PC-3 (cell line): Measurements from ENCODE around the gene ATP7A. TPM values are rescaled to one million over a fixed set of nuclear protein-coding genes. Genes with fewer than 3 reads are reported as not detected.

ENCODE experiments used
- ATAC-seq: fragments of 200-7000 bp; cut with Tn5 transposase; 2 replicates; pipeline ENCODE4 v1.9.1; 2020; ENCODE audit warnings: mild to moderate bottlenecking, moderate library complexity
- BruUV-seq: library from RNA; stranded (reverse); fragments of 400-500 nt; replicated peaks from 2 replicates; lab custom pipeline; 2021; lab: Mats Ljungman, UMichigan
- CTCF ChIA-PET: fragments of 300-600 bp; sonication (Branson Sonifier 250); formaldehyde crosslinking; loops from one replicate; lab custom pipeline; 2022; ENCODE audit warnings: antibody characterized with exemption; lab: Charles Lee
- POLR2A ChIA-PET: fragments of 300-600 bp; sonication (Branson Sonifier 250); formaldehyde crosslinking; loops from one replicate; lab custom pipeline; 2022; ENCODE audit warnings: antibody characterized with exemption; ENCODE audit not compliant: unreplicated experiment; lab: Charles Lee
- DNase-seq: peaks from one replicate; pipeline ENCODE4 v3.0.0-alpha.2; 2015
- H2AFZ ChIP-seq: fragments of 300-600 bp; sonication (generic); 2 replicates; pipeline ENCODE4 v1.6.0; 2016; ENCODE audit warnings: antibody characterized with exemption, low read length
- H3F3A ChIP-seq: fragments of 300-600 bp; sonication (generic); one replicate; pipeline ENCODE4 v1.6.0; 2017; ENCODE audit warnings: antibody characterized with exemption, low read length, control low read depth, mild to moderate bottlenecking; ENCODE audit not compliant: unreplicated experiment
- H3K27ac ChIP-seq: fragments of 300-600 bp; sonication (generic); 2 replicates; pipeline ENCODE4 v1.5.1; 2016; ENCODE audit warnings: mild to moderate bottlenecking, low read length
- H3K27me3 ChIP-seq: fragments of 300-600 bp; sonication (generic); 2 replicates; pipeline ENCODE4 v1.6.1; 2016; ENCODE audit warnings: low read length, mixed read lengths
- H3K36me3 ChIP-seq: fragments of 300-600 bp; sonication (generic); 2 replicates; pipeline ENCODE4 v1.6.1; 2016; ENCODE audit warnings: low read depth, mixed run types, low read length, mixed read lengths
- H3K4me1 ChIP-seq: fragments of 300-600 bp; sonication (generic); 2 replicates; pipeline ENCODE4 v1.5.1; 2016; ENCODE audit warnings: low read length; ENCODE audit not compliant: insufficient read depth
- H3K4me2 ChIP-seq: fragments of 300-600 bp; sonication (generic); 2 replicates; pipeline ENCODE4 v1.6.0; 2016; ENCODE audit warnings: low read length
- H3K4me3 ChIP-seq: fragments of 300-600 bp; sonication (generic); 2 replicates; pipeline ENCODE4 v1.5.1; 2016; ENCODE audit warnings: mild to moderate bottlenecking, low read length, mixed read lengths
- H3K79me2 ChIP-seq: fragments of 300-600 bp; sonication (generic); 2 replicates; pipeline ENCODE4 v1.6.1; 2017; ENCODE audit warnings: low read length, mixed read lengths
- H3K9ac ChIP-seq: fragments of 300-600 bp; sonication (generic); 2 replicates; pipeline ENCODE4 v1.6.0; 2016; ENCODE audit warnings: mild to moderate bottlenecking, low read length
- H3K9me2 ChIP-seq: fragments of 300-600 bp; sonication (generic); replicated peaks from 2 replicates; pipeline ENCODE4 v1.6.1; 2016; ENCODE audit warnings: mixed run types, low read length, mixed read lengths
- H3K9me3 ChIP-seq: fragments of 300-600 bp; sonication (generic); 2 replicates; pipeline ENCODE4 v1.6.1; 2016; ENCODE audit warnings: low read length, mixed read lengths
- H4K20me1 ChIP-seq: fragments of 300-600 bp; sonication (generic); 2 replicates; pipeline ENCODE4 v1.6.1; 2016; ENCODE audit warnings: low read length, mixed read lengths
- EZH2 ChIP-seq: fragments of 300-600 bp; sonication (generic); IDR thresholded peaks from one replicate; pipeline ENCODE4 v1.6.1; 2017; ENCODE audit warnings: antibody characterized with exemption, mild to moderate bottlenecking, low read length; ENCODE audit not compliant: unreplicated experiment
- EZH2phosphoT487 ChIP-seq: fragments of 300-600 bp; sonication (generic); IDR thresholded peaks from 2 replicates; pipeline ENCODE4 v1.6.1; 2018; ENCODE audit warnings: mild to moderate bottlenecking, antibody characterized with exemption, low read length, borderline replicate concordance
- intact Hi-C: fragments of 100-400 bp; cut with micrococcal nuclease; formaldehyde crosslinking; loops from 2 replicates; pipeline ENCODE4 v1.9.0; 2023
- total RNA-seq: library from RNA; depleted of rRNA; stranded (reverse); fragments of >200 nt; gene quantifications from 2 replicates; pipeline ENCODE4 v1.2.3, GENCODE V29; 2014
- TF ChIP-seq, protein P1 (sequence below): fragments of 300-600 bp; sonication (generic); conservative IDR thresholded peaks from 2 replicates; pipeline ENCODE4 v1.5.1; 2017; ENCODE audit warnings: antibody characterized with exemption, low read depth, mild to moderate bottlenecking, low read length

ATP7A gene
- total RNA-seq, 1 experiment from 2014 or later: 3.4 TPM

DNA sequence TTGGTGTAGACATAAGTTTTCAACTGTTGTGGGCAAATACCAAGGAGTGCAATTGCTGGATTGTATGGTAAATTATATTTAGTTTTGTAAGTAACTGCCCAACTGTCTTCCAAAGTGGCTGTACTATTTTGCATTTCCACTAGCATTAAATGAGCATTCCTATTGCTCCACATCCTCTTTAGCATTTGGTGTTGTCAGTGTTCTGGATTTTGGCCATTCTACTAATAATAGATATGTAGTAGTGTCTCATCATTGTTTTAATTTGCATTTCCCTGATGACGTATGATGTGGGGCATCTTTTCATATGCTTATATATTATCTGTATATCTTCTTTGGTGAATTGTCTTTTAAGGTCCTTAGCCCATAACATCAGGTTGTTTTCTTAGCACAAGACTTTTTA, 41.7 kb downstream of the ATP7A start:
- TF ChIP-seq, protein P1, sequence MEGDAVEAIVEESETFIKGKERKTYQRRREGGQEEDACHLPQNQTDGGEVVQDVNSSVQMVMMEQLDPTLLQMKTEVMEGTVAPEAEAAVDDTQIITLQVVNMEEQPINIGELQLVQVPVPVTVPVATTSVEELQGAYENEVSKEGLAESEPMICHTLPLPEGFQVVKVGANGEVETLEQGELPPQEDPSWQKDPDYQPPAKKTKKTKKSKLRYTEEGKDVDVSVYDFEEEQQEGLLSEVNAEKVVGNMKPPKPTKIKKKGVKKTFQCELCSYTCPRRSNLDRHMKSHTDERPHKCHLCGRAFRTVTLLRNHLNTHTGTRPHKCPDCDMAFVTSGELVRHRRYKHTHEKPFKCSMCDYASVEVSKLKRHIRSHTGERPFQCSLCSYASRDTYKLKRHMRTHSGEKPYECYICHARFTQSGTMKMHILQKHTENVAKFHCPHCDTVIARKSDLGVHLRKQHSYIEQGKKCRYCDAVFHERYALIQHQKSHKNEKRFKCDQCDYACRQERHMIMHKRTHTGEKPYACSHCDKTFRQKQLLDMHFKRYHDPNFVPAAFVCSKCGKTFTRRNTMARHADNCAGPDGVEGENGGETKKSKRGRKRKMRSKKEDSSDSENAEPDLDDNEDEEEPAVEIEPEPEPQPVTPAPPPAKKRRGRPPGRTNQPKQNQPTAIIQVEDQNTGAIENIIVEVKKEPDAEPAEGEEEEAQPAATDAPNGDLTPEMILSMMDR: no peak
- TF ChIP-seq EZH2 (no peak), EZH2phosphoT487 (no peak)

DNA sequence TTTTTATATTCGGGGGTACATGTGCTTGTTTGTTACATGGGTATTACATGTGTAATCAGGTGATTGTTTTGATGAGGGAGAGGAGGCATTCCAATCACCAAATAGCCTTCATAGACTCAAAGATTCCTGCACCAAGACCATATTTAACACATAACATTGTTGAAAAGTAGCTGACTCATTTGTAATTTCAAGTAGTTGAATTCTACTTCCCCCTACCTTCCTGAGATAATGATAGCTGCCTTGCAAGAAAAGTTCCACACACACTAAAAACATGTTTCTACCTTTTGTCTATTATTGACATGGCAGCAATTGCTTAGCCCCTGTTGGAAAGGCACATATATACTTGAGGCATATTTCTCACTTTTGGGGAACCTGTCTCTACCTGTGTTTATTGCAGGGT, 42.8 kb downstream of the ATP7A start:
- Histone ChIP-seq H3K36me3 (no peaks in the 10 kb centered on the region; the same call in 1 of the 2 replicates), H4K20me1 (no peaks in the 10 kb centered on the region), H3K9me3 (no peaks in the 10 kb centered on the region), H3K4me3 (no peak overlapping the region), H3K9ac (no peak overlapping the region), H2AFZ (peak overlapping the region; percentile 61; the same call in 1 of the 2 replicates), H3K27ac (no peak overlapping the region), H3K9me2 (no peaks in the 10 kb centered on the region), H3K4me1 (peaks cover 12% of the 10 kb centered on the region), H3K27me3 (no peaks in the 10 kb centered on the region), H3K79me2 (no peaks in the 10 kb centered on the region), H3K4me2 (peak overlapping the region; percentile 30; the same call in 1 of the 2 replicates), H3F3A (no peaks in the 10 kb centered on the region)
- DNase-seq: no peak
- ATAC-seq: peak; percentile 52
- BruUV-seq: no TSS peak
- ChIA-PET POLR2A (no interaction called here), CTCF (interaction anchor here (0.7 to 1.1 kb wide), 2 partner anchors 10 to 147 kb away, joined by 3 to 6 read pairs; no protein-coding TSS in a partner anchor)
- TF ChIP-seq EZH2phosphoT487 (no peak), EZH2 (no peak)
- TF ChIP-seq, protein P1: no peak
- intact Hi-C loops: loop anchor here (2.0 kb wide), 2 partner anchors 17 to 43 kb away; partner anchors contain the start of gene ATP7A

More for the DNA sequence above, 41.7 kb downstream of the ATP7A start:
- Histone ChIP-seq H4K20me1 (no peaks in the 10 kb centered on the region), H3F3A (no peaks in the 10 kb centered on the region), H3K36me3 (no peaks in the 10 kb centered on the region), H2AFZ (no peak overlapping the region), H3K4me2 (no peak overlapping the region), H3K9ac (no peak overlapping the region), H3K4me3 (no peak overlapping the region), H3K9me3 (no peaks in the 10 kb centered on the region), H3K4me1 (peaks cover 12% of the 10 kb centered on the region), H3K9me2 (no peaks in the 10 kb centered on the region), H3K79me2 (no peaks in the 10 kb centered on the region), H3K27me3 (no peaks in the 10 kb centered on the region), H3K27ac (no peak overlapping the region)
- ATAC-seq (no peak), DNase-seq (no peak)
- ChIA-PET CTCF (no interaction called here), POLR2A (no interaction called here)
- intact Hi-C loops: loop anchor here (2.0 kb wide), 2 partner anchors 15 to 41 kb away; partner anchors contain the start of gene ATP7A
- BruUV-seq: no TSS peak

DNA sequence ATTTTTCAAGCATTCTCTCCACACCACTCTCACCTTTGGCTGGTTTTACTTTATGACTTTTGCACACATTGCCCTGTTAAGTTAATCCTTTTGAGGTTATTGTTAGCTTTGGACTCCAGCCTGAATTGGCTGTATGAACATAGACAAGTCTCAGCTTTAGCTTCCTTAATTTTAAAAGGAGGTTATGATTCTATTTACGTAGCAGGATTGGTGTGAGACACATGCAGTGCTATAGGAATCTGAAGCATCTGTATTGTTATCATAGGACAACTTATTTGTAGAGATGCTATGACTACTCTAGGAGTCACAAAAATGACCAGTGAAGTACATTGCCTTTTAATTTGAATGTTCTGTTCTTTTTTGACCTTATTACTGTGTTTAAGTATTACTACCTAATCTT, 43.2 kb downstream of the ATP7A start:
- ATAC-seq: peak; percentile 96
- no TSS peak for BruUV-seq
- Histone ChIP-seq H3K4me1 (peaks cover 12% of the 10 kb centered on the region), H3K79me2 (no peaks in the 10 kb centered on the region), H3K9ac (no peak overlapping the region), H2AFZ (peak overlapping the region; percentile 61; the same call in 1 of the 2 replicates), H3K9me2 (no peaks in the 10 kb centered on the region), H3K36me3 (no peaks in the 10 kb centered on the region; the same call in 1 of the 2 replicates), H3K4me3 (no peak overlapping the region), H3F3A (no peaks in the 10 kb centered on the region), H3K9me3 (no peaks in the 10 kb centered on the region), H3K27ac (no peak overlapping the region), H3K4me2 (peak overlapping the region; percentile 30; the same call in 1 of the 2 replicates), H4K20me1 (no peaks in the 10 kb centered on the region), H3K27me3 (no peaks in the 10 kb centered on the region)
- peak; percentile 54 for DNase-seq
- TF ChIP-seq EZH2: no peak
- TF ChIP-seq, protein P1: no peak
- TF ChIP-seq EZH2phosphoT487: no peak
- ChIA-PET POLR2A (no interaction called here), CTCF (interaction anchor here (0.7 to 1.1 kb wide), 2 partner anchors 10 to 146 kb away, joined by 3 to 6 read pairs; no protein-coding TSS in a partner anchor)
- intact Hi-C loops: loop anchor here (2.0 kb wide), 2 partner anchors 17 to 43 kb away; partner anchors contain the start of gene ATP7A
